Natural killer cell treated with Interleukin-12 subunit alpha and Interleukin-12 subunit beta and Interleukin-15 and Interleukin-18, amount 100 ng/mL, for 72 hours (primary cell): ENCODE measurements around the gene VEGFB. TPM values are rescaled to one million over a fixed set of nuclear protein-coding genes. Genes with fewer than 3 reads are reported as not detected.
A peak's percentile ranks its signal among the peaks of the same experiment; 100 is the strongest.
"Not testable (repeated sequence)": the region's sequence is repeated elsewhere in the genome, so short reads cannot be mapped to it uniquely, and the experiment has no call there.

Experiments
- ATAC-seq, 2 donors: fragments of 150-1000 bp; cut with Tn5 transposase in 1 of 2; sonication (Bioruptor Pico), chemical (Tn5 transposase) in 1 of 2; 2 replicates each; pipeline ENCODE4 v1.10.0; 2021
- DNase-seq: peaks from one replicate; pipeline ENCODE4 v3.0.0; 2022; ENCODE audit warnings: low spot score
- H3K27ac Mint-ChIP-seq, 2 donors: 1 replicate in 1 of 2; 2 replicates in 1 of 2; pipeline ENCODE4 v1.8.0; 2022; ENCODE audit warnings: mixed read lengths in 2 of 2, mild to moderate bottlenecking in 1 of 2, moderate library complexity in 1 of 2
- H3K27me3 Mint-ChIP-seq, 2 donors: 1 replicate in 1 of 2; 2 replicates in 1 of 2; pipeline ENCODE4 v1.8.0; 2022; ENCODE audit warnings: mixed read lengths in 2 of 2
- H3K36me3 Mint-ChIP-seq: one replicate; pipeline ENCODE4 v1.8.0; 2022; ENCODE audit warnings: mixed read lengths
- H3K4me1 Mint-ChIP-seq, 2 donors: 1 replicate in 1 of 2; 2 replicates in 1 of 2; pipeline ENCODE4 v1.8.0; 2022; ENCODE audit warnings: low read depth in 2 of 2, mixed read lengths in 2 of 2, mild to moderate bottlenecking in 1 of 2
- H3K4me3 Mint-ChIP-seq: one replicate; pipeline ENCODE4 v1.8.0; 2022; ENCODE audit warnings: mixed read lengths
- H3K9me3 Mint-ChIP-seq: 2 replicates; pipeline ENCODE4 v1.8.0; 2022; ENCODE audit warnings: mixed read lengths
- total RNA-seq, 2 donors: library from RNA; stranded (reverse); gene quantifications; one replicate each; pipeline ENCODE4 v1.2.3, GENCODE V29; 2022

VEGFB gene
- total RNA-seq, 2 donors from 2014 or later = 38.7 to 42.3 TPM

- peaks cover 6 to 30% of the 10 kb centered on the region in 2 donors for H3K4me1 Mint-ChIP-seq
- peak overlapping the region; percentile 92 for H3K4me3 Mint-ChIP-seq
- H3K36me3 Mint-ChIP-seq = no peaks in the 10 kb centered on the region
- DNase-seq (no peak), ATAC-seq (peak; percentile 0 to 2)
- no peaks in the 10 kb centered on the region for H3K27me3 Mint-ChIP-seq
- no peaks in the 10 kb centered on the region for H3K9me3 Mint-ChIP-seq
- H3K27ac Mint-ChIP-seq = peak overlapping the region; percentile 95 to 97
Measured at GRCh38 chr11:64241491-64242374, 7.3 kb downstream of the VEGFB start.

DNA sequence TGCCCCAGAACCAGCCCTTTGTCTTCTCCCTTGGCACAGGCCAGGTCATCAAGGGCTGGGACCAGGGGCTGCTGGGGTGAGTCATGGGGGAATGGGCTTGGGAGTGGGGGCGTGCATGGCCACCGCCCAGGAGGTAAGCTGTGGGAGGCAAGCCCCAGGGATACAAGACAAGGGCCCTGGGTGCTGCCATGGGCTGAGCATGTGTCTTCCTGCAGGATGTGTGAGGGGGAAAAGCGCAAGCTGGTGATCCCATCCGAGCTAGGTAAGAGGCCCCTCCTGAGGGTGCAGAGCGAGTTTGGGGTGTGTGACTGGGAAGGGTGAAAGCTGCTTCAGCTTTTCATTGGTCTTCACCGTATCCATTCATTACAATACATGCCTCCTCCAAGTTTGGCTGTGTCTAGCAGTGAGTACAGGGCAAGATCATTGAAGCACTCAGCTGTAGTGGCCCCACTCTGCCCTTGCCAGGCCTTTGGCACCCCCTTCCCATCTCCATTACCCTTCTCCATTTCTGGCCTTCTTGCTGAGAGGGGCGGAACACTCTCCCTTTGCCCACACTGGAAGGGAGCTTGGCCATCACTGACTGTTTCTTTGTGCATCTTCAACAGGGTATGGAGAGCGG lies 9.0 kb downstream of the VEGFB start:
- H3K27ac Mint-ChIP-seq = peak overlapping the region in 1 of 2 donors; percentile 31
- no peaks in the 10 kb centered on the region for H3K9me3 Mint-ChIP-seq
- DNase-seq = no peak
- no peaks in the 10 kb centered on the region for H3K36me3 Mint-ChIP-seq
- peak overlapping the region; percentile 53 for H3K4me3 Mint-ChIP-seq
- H3K27me3 Mint-ChIP-seq = no peaks in the 10 kb centered on the region
- no peak for ATAC-seq
- H3K4me1 Mint-ChIP-seq = peaks cover 13 to 41% of the 10 kb centered on the region in 2 donors

GRCh38 chr11:64244107-64244506 lies 9.7 kb downstream of the VEGFB start:
- Mint-ChIP-seq H3K4me3 (no peak overlapping the region), H3K27me3 (no peaks in the 10 kb centered on the region), H3K27ac (no peak overlapping the region), H3K36me3 (no peaks in the 10 kb centered on the region), H3K9me3 (no peaks in the 10 kb centered on the region), H3K4me1 (peaks cover 13 to 41% of the 10 kb centered on the region in 2 donors)
- DNase-seq = no peak
- ATAC-seq = no peak

DNA sequence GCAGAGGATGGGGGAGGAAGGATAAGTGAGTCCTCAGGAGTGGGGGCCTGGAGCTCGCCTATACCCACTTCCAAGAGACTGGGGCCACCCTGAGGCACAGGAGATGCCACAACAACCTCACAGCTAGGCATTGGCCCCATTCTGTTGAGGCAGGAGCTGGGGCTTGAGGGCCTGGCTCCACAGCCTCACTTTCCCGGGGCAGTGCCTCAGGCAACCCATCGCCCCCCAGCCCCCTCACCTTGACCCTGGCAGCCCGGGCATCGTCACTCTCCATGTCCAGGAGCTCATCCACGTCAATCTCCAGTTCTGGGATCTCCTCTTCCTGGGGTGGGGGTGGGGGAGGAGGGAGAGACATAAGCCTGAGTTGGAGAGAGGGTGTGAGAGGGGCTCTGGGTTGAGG lies 10.6 kb downstream of the VEGFB start:
- H3K36me3 Mint-ChIP-seq = no peaks in the 10 kb centered on the region
- peaks cover 12 to 38% of the 10 kb centered on the region in 2 donors for H3K4me1 Mint-ChIP-seq
- H3K4me3 Mint-ChIP-seq = peak overlapping the region; percentile 86
- ATAC-seq (no peak), DNase-seq (no peak)
- peak overlapping the region in 1 of 2 donors; percentile 83 for H3K27ac Mint-ChIP-seq
- no peaks in the 10 kb centered on the region for H3K27me3 Mint-ChIP-seq
- H3K9me3 Mint-ChIP-seq = no peaks in the 10 kb centered on the region

- H3K4me1 Mint-ChIP-seq = peaks cover 7 to 35% of the 10 kb centered on the region in 2 donors
- H3K36me3 Mint-ChIP-seq = no peaks in the 10 kb centered on the region
- no peaks in the 10 kb centered on the region for H3K27me3 Mint-ChIP-seq
- no peak for DNase-seq
- peak overlapping the region; percentile 86 for H3K4me3 Mint-ChIP-seq
- H3K27ac Mint-ChIP-seq = peak overlapping the region; percentile 81 to 83
- no peak for ATAC-seq
- no peaks in the 10 kb centered on the region for H3K9me3 Mint-ChIP-seq
Measured at GRCh38 chr11:64245401-64245796, 11.0 kb downstream of the VEGFB start.

- no peak for ATAC-seq
- Mint-ChIP-seq H3K36me3 (no peaks in the 10 kb centered on the region), H3K9me3 (no peaks in the 10 kb centered on the region)
Measured at GRCh38 chr11:64245797-64246620, 11.6 kb downstream of the VEGFB start.

GRCh38 chr11:64246621-64246870 lies 12.2 kb downstream of the VEGFB start:
- H3K36me3 Mint-ChIP-seq, H3K27me3 Mint-ChIP-seq, DNase-seq, H3K9me3 Mint-ChIP-seq: not testable (repeated sequence)
- Mint-ChIP-seq H3K27ac (peak overlapping the region; percentile 72 to 81), H3K4me1 (peaks cover 6 to 29% of the 10 kb centered on the region in 2 donors), H3K4me3 (peak overlapping the region; percentile 82)
- peak; percentile 25 to 48 for ATAC-seq

More at GRCh38 chr11:64245797-64246620, 11.6 kb downstream of the VEGFB start:
- Mint-ChIP-seq H3K27me3 (no peaks in the 10 kb centered on the region), H3K4me1 (peaks cover 6 to 32% of the 10 kb centered on the region in 2 donors), H3K4me3 (peak overlapping the region; percentile 86), H3K27ac (peak overlapping the region; percentile 81 to 83)
- no peak for DNase-seq

DNA sequence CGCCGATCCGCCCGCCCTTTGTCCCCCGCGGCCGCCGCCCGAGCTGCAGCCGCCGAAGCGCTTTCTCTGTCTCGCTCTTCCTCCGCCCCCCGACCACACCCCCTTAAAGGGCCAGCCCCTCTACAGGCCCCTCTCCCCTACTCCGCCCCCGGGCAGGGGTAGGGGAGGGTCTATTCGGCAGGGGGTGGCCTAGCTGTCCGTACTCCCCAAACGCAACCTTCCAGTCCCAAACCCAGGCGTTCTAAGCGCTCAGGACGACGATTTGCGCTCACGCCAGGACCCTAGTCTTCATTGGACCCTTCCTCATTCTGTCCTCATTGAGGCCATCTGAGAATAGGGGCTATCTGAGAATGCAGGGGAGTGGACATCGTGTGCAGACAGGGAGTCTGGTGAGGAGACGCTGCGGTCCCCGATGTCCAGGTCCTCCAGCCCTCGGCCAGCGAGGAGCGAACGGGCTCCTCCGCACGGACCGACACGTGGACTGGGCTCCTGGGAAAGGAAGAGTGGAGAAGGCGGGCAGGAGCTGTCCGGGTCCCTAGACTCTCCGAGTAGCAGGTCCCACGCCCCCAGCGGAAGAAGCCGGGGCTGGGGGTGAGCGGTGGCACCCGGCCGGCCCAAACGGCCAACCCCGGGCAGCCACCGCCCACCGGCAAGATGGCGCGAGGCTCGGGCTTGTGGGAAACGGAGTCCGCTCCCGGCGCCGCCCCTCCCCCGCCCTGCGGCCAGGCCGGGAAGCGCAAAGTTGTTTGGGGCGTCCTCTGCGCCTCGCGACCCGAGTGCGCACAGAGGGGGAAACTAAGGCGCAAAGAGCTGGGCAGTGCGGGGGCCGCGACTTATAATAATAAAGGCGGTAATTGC lies 12.7 kb downstream of the VEGFB start, which contains the start of gene PPP1R14B:
Gene PPP1R14B, minus strand, starts transcription at position 73 of the 858 bp plus-strand sequence. CDS start 270 bp downstream, outside the sequence.
- ATAC-seq = peak; percentile 74 to 83
- peak within 1 kb of the TSS; percentile 86 for H3K4me3 Mint-ChIP-seq
- no peaks in the 10 kb centered on the region for H3K36me3 Mint-ChIP-seq
- H3K27ac Mint-ChIP-seq = peak within 1 kb of the TSS; percentile 81 to 83
- no peaks in the 10 kb centered on the region for H3K9me3 Mint-ChIP-seq
- H3K4me1 Mint-ChIP-seq = peaks cover 10 to 33% of the 10 kb centered on the region in 2 donors
- H3K27me3 Mint-ChIP-seq = no peaks in the 10 kb centered on the region
- DNase-seq = peak; percentile 86

- ATAC-seq (no peak), DNase-seq (no peak)
- peak overlapping the region in 1 of 2 donors; percentile 76 for H3K27ac Mint-ChIP-seq
- H3K36me3 Mint-ChIP-seq = no peaks in the 10 kb centered on the region
- H3K4me3 Mint-ChIP-seq = peak overlapping the region; percentile 82
- peaks cover 12 to 34% of the 10 kb centered on the region in 2 donors for H3K4me1 Mint-ChIP-seq
- no peaks in the 10 kb centered on the region for H3K27me3 Mint-ChIP-seq
- no peaks in the 10 kb centered on the region for H3K9me3 Mint-ChIP-seq
Measured at GRCh38 chr11:64247729-64248531, 13.5 kb downstream of the VEGFB start.

- ATAC-seq = no peak
- peaks cover 12 to 28% of the 10 kb centered on the region in 2 donors for H3K4me1 Mint-ChIP-seq
- no peaks in the 10 kb centered on the region for H3K36me3 Mint-ChIP-seq
Measured at GRCh38 chr11:64248578-64248977, 14.2 kb downstream of the VEGFB start.

GRCh38 chr11:64249038-64249437 lies 14.7 kb downstream of the VEGFB start:
- Mint-ChIP-seq H3K4me1 (peaks cover 12 to 31% of the 10 kb centered on the region in 2 donors), H3K9me3 (no peaks in the 10 kb centered on the region), H3K36me3 (no peaks in the 10 kb centered on the region), H3K27me3 (no peaks in the 10 kb centered on the region), H3K27ac (no peak overlapping the region), H3K4me3 (no peak overlapping the region)
- DNase-seq (no peak), ATAC-seq (no peak)

More at GRCh38 chr11:64248578-64248977, 14.2 kb downstream of the VEGFB start:
- Mint-ChIP-seq H3K27me3 (no peaks in the 10 kb centered on the region), H3K9me3 (no peaks in the 10 kb centered on the region), H3K4me3 (no peak overlapping the region), H3K27ac (no peak overlapping the region)
- no peak for DNase-seq
